AG08395 (cell line): ENCODE measurements around the gene CLPTM1L.
"Not testable (repeated sequence)": the region's sequence is repeated elsewhere in the genome, so short reads cannot be mapped to it uniquely, and the experiment has no call there.

Experiments
- DNase-seq: peaks from one replicate; pipeline ENCODE4 v3.0.0; 2012; ENCODE audit warnings: mixed read lengths, low spot score

The CLPTM1L gene

GRCh38 chr5:1380910-1381309 is 36.0 kb upstream of the CLPTM1L start:
- DNase-seq = no peak

- peak; percentile 11 for DNase-seq
These were observed 35.3 kb upstream of the CLPTM1L start for GRCh38 chr5:1380011-1380817.

- no peak for DNase-seq
These were observed 34.2 kb upstream of the CLPTM1L start for GRCh38 chr5:1378866-1379659.

- no peak for DNase-seq
These were observed 33.2 kb upstream of the CLPTM1L start for GRCh38 chr5:1378096-1378495.

- no peak for DNase-seq
These were observed 32.1 kb upstream of the CLPTM1L start for GRCh38 chr5:1376981-1377380.

GRCh38 chr5:1375871-1376810 is 31.2 kb upstream of the CLPTM1L start:
- no peak for DNase-seq

GRCh38 chr5:1374679-1375055 is 29.8 kb upstream of the CLPTM1L start:
- DNase-seq = peak; percentile 29

GRCh38 chr5:1374030-1374678 is 29.3 kb upstream of the CLPTM1L start:
- no peak for DNase-seq

GRCh38 chr5:1371972-1372342 is 27.1 kb upstream of the CLPTM1L start:
- not testable (repeated sequence) for DNase-seq

GRCh38 chr5:1371218-1371971 is 26.5 kb upstream of the CLPTM1L start:
- no peak for DNase-seq

GRCh38 chr5:1370006-1370405 is 25.1 kb upstream of the CLPTM1L start:
- no peak for DNase-seq

GRCh38 chr5:1368756-1369155 is 23.9 kb upstream of the CLPTM1L start:
- no peak for DNase-seq

GRCh38 chr5:1368236-1368635 is 23.3 kb upstream of the CLPTM1L start:
- no peak for DNase-seq

- no peak for DNase-seq
These were observed 22.2 kb upstream of the CLPTM1L start for GRCh38 chr5:1367149-1367548.

- DNase-seq = no peak
These were observed 21.6 kb upstream of the CLPTM1L start for GRCh38 chr5:1366514-1366913.

GRCh38 chr5:1364211-1364610 is 19.3 kb upstream of the CLPTM1L start:
- DNase-seq = no peak

GRCh38 chr5:1363581-1363980 is 18.7 kb upstream of the CLPTM1L start:
- DNase-seq = no peak

GRCh38 chr5:1363160-1363559 is 18.3 kb upstream of the CLPTM1L start:
- no peak for DNase-seq

GRCh38 chr5:1362242-1363015 is 17.5 kb upstream of the CLPTM1L start:
- DNase-seq = no peak

GRCh38 chr5:1360861-1361260 is 16.0 kb upstream of the CLPTM1L start:
- DNase-seq = no peak
